Raji (cell line): Measurements from ENCODE around the gene COPB2.
A peak's percentile ranks its signal among the peaks of the same experiment; 100 is the strongest.

ENCODE experiments used
- POLR2A ChIP-seq: IDR thresholded peaks from 2 replicates; pipeline ENCODE4 v1.6.1; 2011; ENCODE audit warnings: low read depth, low read length, control low read depth; ENCODE audit not compliant: insufficient read depth

Gene COPB2

GRCh38 chr3:139389552-139390368 is at the start of gene COPB2:
TSS of gene COPB2 (minus strand) at chr3:139389647. CDS start at chr3:139389550, 97 bp downstream.
- TF ChIP-seq POLR2A = peak; percentile 80

- no peak for TF ChIP-seq POLR2A
These were observed 45.4 kb upstream of the COPB2 start for GRCh38 chr3:139434764-139435307.

- no peak for TF ChIP-seq POLR2A
These were observed 44.8 kb upstream of the COPB2 start for GRCh38 chr3:139434228-139434627.

- no peak for TF ChIP-seq POLR2A
These were observed 43.6 kb upstream of the COPB2 start for GRCh38 chr3:139433089-139433488.

- TF ChIP-seq POLR2A = no peak
These were observed 41.0 kb upstream of the COPB2 start for GRCh38 chr3:139430493-139430892.

GRCh38 chr3:139427283-139428060 is 38.0 kb upstream of the COPB2 start:
- TF ChIP-seq POLR2A = no peak

- no peak for TF ChIP-seq POLR2A
These were observed 36.4 kb upstream of the COPB2 start for GRCh38 chr3:139425745-139426400.

GRCh38 chr3:139423232-139423631 is 33.8 kb upstream of the COPB2 start:
- no peak for TF ChIP-seq POLR2A

- TF ChIP-seq POLR2A = no peak
These were observed 32.0 kb upstream of the COPB2 start for GRCh38 chr3:139421460-139421859.

- no peak for TF ChIP-seq POLR2A
These were observed 31.6 kb upstream of the COPB2 start for GRCh38 chr3:139421040-139421439.

- TF ChIP-seq POLR2A = no peak
These were observed 28.7 kb upstream of the COPB2 start for GRCh38 chr3:139418144-139418543.

- TF ChIP-seq POLR2A = no peak
These were observed 26.8 kb upstream of the COPB2 start for GRCh38 chr3:139416275-139416674.

GRCh38 chr3:139414608-139415224 is 25.3 kb upstream of the COPB2 start:
- no peak for TF ChIP-seq POLR2A

GRCh38 chr3:139396707-139397106 is 7.3 kb upstream of the COPB2 start:
- no peak for TF ChIP-seq POLR2A

GRCh38 chr3:139394116-139394515 is 4.7 kb upstream of the COPB2 start:
- no peak for TF ChIP-seq POLR2A

- TF ChIP-seq POLR2A = no peak
These were observed 461 bp downstream of the COPB2 start for GRCh38 chr3:139388821-139389551.
